Mucosa of rectum (tissue), 2 donors: Measurements from ENCODE around the gene SLC15A1.
A peak's percentile ranks its signal among the peaks of the same experiment; 100 is the strongest.

Experiments
- H3K27ac ChIP-seq, 2 donors: one replicate each; pipeline ENCODE4 v1.7.0; 2013; ENCODE audit warnings: inconsistent platforms in 2 of 2, low read depth in 2 of 2, low read length in 2 of 2
- H3K27me3 ChIP-seq, 2 donors: one replicate each; pipeline ENCODE4 v1.7.0; 2013; ENCODE audit warnings: low read length in 2 of 2; ENCODE audit not compliant: control insufficient read depth in 2 of 2, insufficient read depth in 2 of 2
- H3K36me3 ChIP-seq, 2 donors: one replicate each; pipeline ENCODE4 v1.7.0; 2013; ENCODE audit warnings: low read length in 2 of 2; ENCODE audit not compliant: control insufficient read depth in 2 of 2, insufficient read depth in 2 of 2
- H3K4me1 ChIP-seq, 2 donors: one replicate each; pipeline ENCODE4 v1.7.0; 2013; ENCODE audit warnings: low read length in 2 of 2, mild to moderate bottlenecking in 1 of 2; ENCODE audit not compliant: control insufficient read depth in 2 of 2, insufficient read depth in 2 of 2
- H3K4me3 ChIP-seq, 2 donors: one replicate each; pipeline ENCODE4 v1.7.0; 2013; ENCODE audit warnings: low read length in 2 of 2
- H3K9ac ChIP-seq, 2 donors: one replicate each; pipeline ENCODE4 v1.7.0; 2013; ENCODE audit warnings: low read length in 2 of 2, low read depth in 1 of 2, mild to moderate bottlenecking in 1 of 2
- H3K9me3 ChIP-seq, 2 donors: one replicate each; pipeline ENCODE4 v1.7.0; 2013; ENCODE audit warnings: low read length in 2 of 2; ENCODE audit not compliant: control insufficient read depth in 2 of 2
- donor health status: healthy.
- donor health status: Normal muscosa, but diverticular disease.

The SLC15A1 gene

DNA sequence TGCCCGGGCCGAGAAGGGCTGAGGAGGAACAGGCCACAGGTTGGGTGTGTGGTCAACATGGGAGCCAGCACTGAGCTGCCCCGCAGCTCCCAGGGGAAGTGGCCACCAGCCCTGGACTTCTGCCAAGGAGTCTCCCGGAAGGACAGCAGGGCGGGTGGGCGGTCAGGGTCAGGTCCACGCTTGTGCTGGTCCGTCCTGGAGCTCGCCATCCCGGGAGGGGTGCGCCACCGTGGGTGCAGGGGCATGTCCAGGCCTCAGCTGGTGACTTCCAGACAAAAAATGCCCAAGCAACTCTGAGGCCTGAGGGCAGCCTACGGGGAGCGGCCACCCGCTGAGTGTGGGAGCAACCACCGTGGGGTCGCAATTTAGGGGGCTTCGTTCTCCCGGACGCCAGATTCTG, 21.4 kb upstream of the SLC15A1 start:
- Histone ChIP-seq H3K9ac (no peak overlapping the region), H3K36me3 (no peaks in the 10 kb centered on the region), H3K4me1 (peaks cover 3 to 12% of the 10 kb centered on the region in 2 donors), H3K4me3 (no peak overlapping the region), H3K27me3 (no peaks in the 10 kb centered on the region), H3K27ac (no peak overlapping the region), H3K9me3 (peaks cover 0 to 4% of the 10 kb centered on the region in 2 donors)

DNA sequence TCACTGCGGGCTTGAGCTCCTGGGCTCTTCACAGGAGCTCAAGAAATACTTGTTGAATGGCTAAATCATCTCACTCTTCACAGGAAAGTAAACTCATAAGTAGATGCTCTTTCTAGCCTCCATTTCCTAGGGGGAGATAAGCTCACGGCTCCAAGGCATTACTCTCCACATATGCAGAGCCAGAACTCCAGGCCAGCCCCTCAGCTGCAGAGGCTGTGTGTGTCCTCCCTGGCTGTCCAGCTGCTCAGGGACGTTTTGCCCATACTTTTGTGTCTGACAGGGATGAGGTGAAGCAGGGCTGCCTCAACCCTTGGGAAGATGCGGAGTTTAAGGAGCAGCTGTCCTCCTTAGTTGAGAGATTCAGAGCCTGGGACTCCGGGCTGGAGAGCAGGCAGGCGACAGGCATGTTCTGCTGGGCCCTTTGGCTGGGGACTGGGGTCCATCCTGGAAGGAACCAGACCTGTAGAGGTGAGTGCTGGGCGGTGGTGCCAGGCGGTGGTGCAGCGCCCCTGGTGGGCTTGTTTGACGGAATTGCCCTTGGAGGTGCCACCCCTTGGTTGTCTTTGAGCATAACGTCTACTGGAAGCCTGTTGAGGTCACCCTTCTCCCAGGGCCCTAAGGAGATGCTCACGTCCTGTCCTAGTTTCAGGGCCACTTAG, 20.5 kb upstream of the SLC15A1 start:
- H3K9me3 ChIP-seq: peaks cover 0 to 4% of the 10 kb centered on the region in 2 donors
- H3K9ac ChIP-seq: no peak overlapping the region
- no peaks in the 10 kb centered on the region for H3K36me3 ChIP-seq
- H3K4me1 ChIP-seq: peaks cover 3 to 12% of the 10 kb centered on the region in 2 donors
- no peak overlapping the region for H3K27ac ChIP-seq
- no peaks in the 10 kb centered on the region for H3K27me3 ChIP-seq
- H3K4me3 ChIP-seq: no peak overlapping the region

DNA sequence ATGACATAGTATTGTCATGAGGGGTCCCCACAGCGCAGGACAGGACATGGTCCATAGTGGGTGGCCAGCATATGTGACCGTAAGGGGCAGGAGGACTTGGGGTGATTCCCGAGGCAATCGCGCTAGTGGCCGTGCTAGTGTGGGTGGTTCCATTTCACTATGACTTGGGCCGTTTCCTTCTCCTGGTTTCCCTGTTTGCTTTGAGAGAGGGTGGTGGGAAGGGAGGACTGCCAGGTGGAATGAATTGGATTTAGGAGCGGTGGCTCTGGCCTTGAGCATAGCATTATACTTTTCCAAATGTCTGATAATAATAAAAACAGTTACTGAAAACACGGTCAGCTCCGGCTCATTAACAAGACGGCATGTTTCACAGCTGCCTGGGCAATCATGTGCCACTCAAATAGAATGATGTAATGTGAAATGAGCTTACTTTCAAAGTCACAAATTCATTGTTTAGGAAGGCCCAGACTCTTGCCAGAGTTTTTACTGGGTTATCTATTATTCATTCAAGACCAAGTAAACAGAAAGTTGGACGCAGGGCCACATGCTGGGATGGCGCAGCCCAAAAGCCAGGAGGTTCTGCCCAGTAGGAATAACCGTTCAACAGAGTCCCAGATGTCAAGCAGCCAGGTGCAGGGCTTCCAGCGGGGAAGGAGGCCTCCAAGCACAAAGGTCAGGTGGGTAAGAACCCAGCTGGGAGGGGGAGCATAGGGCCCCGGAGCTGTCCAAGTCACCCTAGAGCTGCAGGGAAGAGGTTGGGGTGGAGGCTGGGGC, 19.6 kb upstream of the SLC15A1 start:
- H3K36me3 ChIP-seq: no peaks in the 10 kb centered on the region
- H3K9ac ChIP-seq: no peak overlapping the region
- H3K27ac ChIP-seq: no peak overlapping the region
- H3K4me3 ChIP-seq: no peak overlapping the region
- peaks cover 0 to 4% of the 10 kb centered on the region in 2 donors for H3K9me3 ChIP-seq
- H3K27me3 ChIP-seq: no peaks in the 10 kb centered on the region
- peaks cover 3 to 12% of the 10 kb centered on the region in 2 donors for H3K4me1 ChIP-seq

DNA sequence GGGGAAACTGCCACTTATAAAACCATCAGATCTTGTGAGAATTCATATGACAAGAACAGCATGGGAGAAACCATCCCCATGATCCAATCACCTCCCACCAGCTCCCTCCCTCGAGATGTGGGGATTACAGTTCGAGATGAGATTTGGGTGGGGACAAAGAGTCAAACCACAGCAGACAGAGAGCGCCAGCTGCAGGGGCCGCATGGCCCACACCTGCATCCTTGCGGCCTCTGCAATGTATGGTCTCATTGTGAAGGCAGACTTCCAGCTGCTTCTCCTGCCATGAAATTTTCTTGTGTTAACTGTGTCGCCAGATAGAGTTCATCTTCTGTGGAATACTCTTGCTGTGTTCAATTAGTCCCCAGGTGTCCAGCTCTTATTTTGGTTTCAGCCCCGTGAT, 17.3 kb upstream of the SLC15A1 start:
- Histone ChIP-seq H3K27ac (no peak overlapping the region), H3K4me1 (peaks cover 3 to 9% of the 10 kb centered on the region in 2 donors), H3K36me3 (no peaks in the 10 kb centered on the region), H3K9me3 (peaks cover 0 to 4% of the 10 kb centered on the region in 2 donors), H3K4me3 (no peak overlapping the region), H3K27me3 (no peaks in the 10 kb centered on the region), H3K9ac (no peak overlapping the region)

DNA sequence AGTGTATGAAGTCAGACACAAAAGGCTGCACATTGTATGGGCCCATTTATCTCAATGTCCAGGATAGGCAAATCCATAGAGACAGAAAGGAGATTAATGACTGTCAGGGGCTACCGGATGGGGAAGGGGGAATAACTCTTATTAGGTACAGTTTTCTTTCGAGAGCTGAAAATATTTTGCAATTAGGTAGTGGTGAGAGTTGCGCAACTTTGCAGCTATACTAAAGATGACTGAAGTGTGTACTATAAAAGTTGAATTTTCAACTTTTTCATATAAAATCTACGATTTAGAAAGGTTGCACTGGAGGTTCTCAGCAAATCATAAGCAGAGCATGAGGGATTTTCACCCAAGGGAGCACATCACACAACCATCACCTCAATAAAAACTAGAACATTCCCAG, 16.1 kb upstream of the SLC15A1 start:
- Histone ChIP-seq H3K27me3 (no peaks in the 10 kb centered on the region), H3K4me1 (peaks cover 3 to 9% of the 10 kb centered on the region in 2 donors), H3K9ac (no peak overlapping the region), H3K9me3 (peaks cover 0 to 4% of the 10 kb centered on the region in 2 donors), H3K4me3 (no peak overlapping the region), H3K36me3 (no peaks in the 10 kb centered on the region), H3K27ac (no peak overlapping the region)

DNA sequence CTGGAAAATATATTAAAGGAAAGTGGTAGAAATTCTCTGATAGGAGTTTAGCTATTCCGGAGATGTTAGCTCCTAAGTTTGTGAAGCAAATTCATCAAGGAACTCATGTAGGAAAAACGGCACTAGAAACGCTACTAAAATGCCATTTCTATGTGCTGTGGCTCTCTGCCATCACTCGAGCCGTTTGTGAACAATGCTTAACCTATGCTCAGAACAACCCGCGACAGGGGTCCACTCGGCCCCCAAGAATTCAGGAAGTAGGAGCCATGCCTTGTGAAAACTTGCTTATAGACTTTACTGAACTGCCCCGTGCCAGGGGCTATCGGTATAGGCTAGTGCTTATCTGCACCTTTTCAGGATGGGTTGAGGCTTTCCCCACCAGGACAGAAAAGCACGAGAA, 14.2 kb upstream of the SLC15A1 start:
- no peak overlapping the region for H3K9ac ChIP-seq
- H3K4me1 ChIP-seq: peaks cover under 1 to 6% of the 10 kb centered on the region in 2 donors
- H3K27me3 ChIP-seq: no peaks in the 10 kb centered on the region
- H3K4me3 ChIP-seq: no peak overlapping the region
- no peak overlapping the region for H3K27ac ChIP-seq
- no peaks in the 10 kb centered on the region for H3K36me3 ChIP-seq
- H3K9me3 ChIP-seq: peaks cover 0 to 4% of the 10 kb centered on the region in 2 donors

DNA sequence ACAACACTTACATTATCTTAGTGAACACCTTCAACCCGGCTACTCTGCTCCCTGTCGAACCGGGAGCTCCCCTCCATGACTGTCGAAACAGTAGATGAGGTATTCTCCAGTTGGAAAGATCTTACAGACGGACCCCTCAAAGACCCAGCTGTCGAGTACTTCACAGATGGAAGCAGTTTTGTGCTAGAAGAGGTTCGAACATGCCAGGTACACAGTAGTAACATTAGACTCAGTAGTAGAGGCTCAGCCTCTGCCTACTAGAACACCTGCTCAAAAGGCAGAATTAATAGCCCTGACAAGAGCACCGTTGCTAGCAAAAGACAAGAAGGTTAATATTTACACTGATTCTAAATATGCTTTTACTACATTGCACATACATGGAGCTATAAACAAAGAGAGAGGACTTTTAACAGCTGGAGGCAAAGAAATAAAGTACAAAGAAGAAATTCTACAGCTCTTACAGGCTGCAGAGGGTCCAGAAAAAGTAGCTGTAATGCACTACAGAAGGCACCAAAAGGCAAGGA, 13.6 kb upstream of the SLC15A1 start:
- Histone ChIP-seq H3K4me1 (peaks cover 0 to 5% of the 10 kb centered on the region in 2 donors), H3K36me3 (no peaks in the 10 kb centered on the region), H3K27ac (no peak overlapping the region), H3K9me3 (peaks cover 0 to 4% of the 10 kb centered on the region in 2 donors), H3K27me3 (no peaks in the 10 kb centered on the region), H3K9ac (no peak overlapping the region), H3K4me3 (peak overlapping the region in 1 of 2 donors; percentile 13)

DNA sequence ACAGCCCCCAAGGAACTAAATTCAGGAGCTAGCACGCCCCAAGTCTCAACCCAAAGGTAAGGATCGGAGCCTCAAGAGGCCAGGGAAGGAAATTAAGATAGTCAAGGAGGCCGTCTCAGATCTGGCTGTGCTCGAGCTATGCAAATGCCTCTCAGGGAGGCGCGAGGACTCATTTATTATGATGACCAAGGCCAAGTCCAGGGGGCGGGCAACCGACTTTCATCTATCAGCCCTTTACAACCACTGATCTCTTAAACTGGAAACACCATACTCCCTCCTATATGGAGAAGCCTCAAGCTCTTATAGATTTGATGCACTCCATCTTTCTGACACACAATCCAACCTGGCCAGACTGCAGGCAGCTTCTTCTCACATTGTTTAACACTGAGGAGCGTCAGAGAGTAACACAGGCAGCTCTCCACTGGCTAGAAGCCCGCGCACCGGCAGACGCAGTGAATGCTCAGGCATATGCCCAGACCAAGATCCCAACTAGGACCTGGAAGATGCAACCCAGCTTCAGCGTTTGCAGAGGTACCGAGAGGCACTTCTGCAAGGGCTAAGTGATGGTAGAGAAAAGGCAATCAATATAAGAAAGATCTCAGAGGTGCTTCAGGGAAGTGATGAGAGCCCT, 9.6 kb upstream of the SLC15A1 start:
- Histone ChIP-seq H3K27ac (no peak overlapping the region), H3K9ac (no peak overlapping the region), H3K27me3 (no peaks in the 10 kb centered on the region), H3K9me3 (no peaks in the 10 kb centered on the region), H3K4me3 (peak overlapping the region; percentile 17 to 63), H3K4me1 (peaks cover 0 to 5% of the 10 kb centered on the region in 2 donors), H3K36me3 (no peaks in the 10 kb centered on the region)

DNA sequence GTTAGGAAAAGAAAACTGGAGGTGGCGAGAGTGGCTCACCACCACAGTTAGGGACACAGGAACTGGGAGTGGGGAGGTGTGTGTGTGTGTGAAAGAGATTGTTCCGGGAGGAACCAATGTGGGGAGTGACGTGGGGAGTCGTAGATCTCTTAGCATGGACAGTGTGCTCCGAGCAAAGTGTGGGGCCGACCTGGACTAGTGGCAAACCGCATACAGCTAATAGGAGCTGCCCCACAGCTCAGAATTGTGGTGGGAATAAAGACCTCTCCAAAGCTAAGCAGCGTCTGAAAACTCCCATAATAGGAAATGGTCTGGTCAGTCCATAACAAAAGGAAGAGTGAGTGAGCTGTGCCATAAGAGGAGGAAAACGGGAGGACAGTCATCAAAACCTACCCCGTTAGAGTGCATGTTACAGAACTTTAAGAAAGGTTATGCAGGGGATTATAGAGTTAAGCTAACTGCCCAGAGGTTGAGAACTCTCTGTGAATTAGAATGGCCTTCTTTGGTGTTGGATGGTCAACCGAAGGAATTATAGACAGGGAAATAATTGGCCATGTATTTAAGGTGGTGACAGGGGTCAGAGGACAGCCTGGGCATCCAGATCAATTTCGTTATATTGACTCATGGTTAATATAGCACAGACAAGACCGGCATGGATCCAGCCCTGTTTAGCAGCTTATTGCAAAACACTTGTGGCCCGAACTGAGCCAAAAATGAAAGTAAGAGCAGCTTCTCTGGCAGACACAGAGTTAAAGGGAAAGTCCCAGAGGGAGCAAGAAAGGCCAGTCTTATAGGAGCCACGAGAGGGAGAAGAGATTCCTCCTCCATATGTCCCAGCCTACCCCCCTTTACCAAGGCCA, 8.9 kb upstream of the SLC15A1 start:
- no peak overlapping the region for H3K27ac ChIP-seq
- H3K9me3 ChIP-seq: no peaks in the 10 kb centered on the region
- no peaks in the 10 kb centered on the region for H3K36me3 ChIP-seq
- H3K9ac ChIP-seq: no peak overlapping the region
- H3K4me1 ChIP-seq: peaks cover 0 to 5% of the 10 kb centered on the region in 2 donors
- H3K27me3 ChIP-seq: no peaks in the 10 kb centered on the region
- peak overlapping the region; percentile 17 to 63 for H3K4me3 ChIP-seq
